ENCODE results near the gene FGF3.
A peak's percentile ranks its signal among the peaks of the same experiment; 100 is the strongest.

The FGF3 gene

GRCh38 chr11:69802590-69802989 lies 16.6 kb downstream of the FGF3 start:
- Histone ChIP-seq H3K9me3 (ENCODE audit: insufficient read depth, low read length) (no peaks in the 10 kb centered on the region), H3K27ac (ENCODE audit: low read depth, low read length) (no peak overlapping the region), H4K20me1 (ENCODE audit: low read depth, low read length) (no peaks in the 10 kb centered on the region), H2AFZ (ENCODE audit: low read depth, low read length, severe bottlenecking) (no peak overlapping the region), H3K79me2 (ENCODE audit: insufficient read depth, low read length) (no peaks in the 10 kb centered on the region), H3K9me2 (replicated peaks; ENCODE audit: insufficient read depth, low read length) (no peaks in the 10 kb centered on the region), H3K4me3 (ENCODE audit: insufficient read depth, low read length, poor library complexity, severe bottlenecking) (no peak overlapping the region), H3K4me2 (ENCODE audit: low read depth, low read length, poor library complexity, severe bottlenecking) (no peak overlapping the region), H3K36me3 (ENCODE audit: low read length) (no peaks in the 10 kb centered on the region), H3K9ac (ENCODE audit: low read length) (no peak overlapping the region), H3F3A (ENCODE audit: insufficient read depth) (no peaks in the 10 kb centered on the region), H3K27me3 (ENCODE audit: low read length) (no peaks in the 10 kb centered on the region)
- TF ChIP-seq CTCF (IDR thresholded peaks at IDR 0.05; ENCODE audit: insufficient read depth, low read length, poor library complexity, severe bottlenecking) (no peak), EZH2phosphoT487 (conservative IDR thresholded peaks at IDR 0.05; ENCODE audit: low read length) (no peak)

- Histone ChIP-seq H3K4me3 (ENCODE audit: insufficient read depth, low read length, poor library complexity, severe bottlenecking) (no peak overlapping the region), H3K9ac (ENCODE audit: low read length) (no peak overlapping the region), H3K36me3 (ENCODE audit: low read length) (no peaks in the 10 kb centered on the region), H3K9me3 (ENCODE audit: insufficient read depth, low read length) (no peaks in the 10 kb centered on the region), H3K27me3 (ENCODE audit: low read length) (no peaks in the 10 kb centered on the region), H3K9me2 (replicated peaks; ENCODE audit: insufficient read depth, low read length) (no peaks in the 10 kb centered on the region), H3K79me2 (ENCODE audit: insufficient read depth, low read length) (no peaks in the 10 kb centered on the region), H2AFZ (ENCODE audit: low read depth, low read length, severe bottlenecking) (no peak overlapping the region), H4K20me1 (ENCODE audit: low read depth, low read length) (no peaks in the 10 kb centered on the region), H3K4me2 (ENCODE audit: low read depth, low read length, poor library complexity, severe bottlenecking) (no peak overlapping the region), H3K27ac (ENCODE audit: low read depth, low read length) (no peak overlapping the region), H3F3A (ENCODE audit: insufficient read depth) (no peaks in the 10 kb centered on the region)
- TF ChIP-seq CTCF (IDR thresholded peaks at IDR 0.05; ENCODE audit: insufficient read depth, low read length, poor library complexity, severe bottlenecking): peak; percentile 68
- TF ChIP-seq EZH2phosphoT487 (conservative IDR thresholded peaks at IDR 0.05; ENCODE audit: low read length): no peak
These were observed 17.5 kb downstream of the FGF3 start for GRCh38 chr11:69801513-69802335.

- TF ChIP-seq CTCF (IDR thresholded peaks at IDR 0.05; ENCODE audit: insufficient read depth, low read length, poor library complexity, severe bottlenecking): no peak
- no peak for TF ChIP-seq EZH2phosphoT487 (conservative IDR thresholded peaks at IDR 0.05; ENCODE audit: low read length)
- no peaks in the 10 kb centered on the region for H3K36me3 ChIP-seq (ENCODE audit: low read length)
- no peaks in the 10 kb centered on the region for H3K27me3 ChIP-seq (ENCODE audit: low read length)
- H3K27ac ChIP-seq (ENCODE audit: low read depth, low read length): no peak overlapping the region
- no peak overlapping the region for H3K4me2 ChIP-seq (ENCODE audit: low read depth, low read length, poor library complexity, severe bottlenecking)
- no peaks in the 10 kb centered on the region for H3F3A ChIP-seq (ENCODE audit: insufficient read depth)
- H3K4me3 ChIP-seq (ENCODE audit: insufficient read depth, low read length, poor library complexity, severe bottlenecking): no peak overlapping the region
- H3K9ac ChIP-seq (ENCODE audit: low read length): no peak overlapping the region
- no peaks in the 10 kb centered on the region for H3K9me3 ChIP-seq (ENCODE audit: insufficient read depth, low read length)
- H4K20me1 ChIP-seq (ENCODE audit: low read depth, low read length): no peaks in the 10 kb centered on the region
- no peaks in the 10 kb centered on the region for H3K9me2 ChIP-seq (replicated peaks; ENCODE audit: insufficient read depth, low read length)
- no peaks in the 10 kb centered on the region for H3K79me2 ChIP-seq (ENCODE audit: insufficient read depth, low read length)
- no peak overlapping the region for H2AFZ ChIP-seq (ENCODE audit: low read depth, low read length, severe bottlenecking)
These were observed 18.9 kb downstream of the FGF3 start for GRCh38 chr11:69800278-69800677.

Data from SU-DHL-6 (cell line).